ENCODE data around the gene FOXL1. TPM values are rescaled to one million over a fixed set of nuclear protein-coding genes. Genes with fewer than 3 reads are reported as not detected.

FOXL1 gene
- total RNA-seq, 1 donor from 2014 or later, result 0.07 TPM

DNA sequence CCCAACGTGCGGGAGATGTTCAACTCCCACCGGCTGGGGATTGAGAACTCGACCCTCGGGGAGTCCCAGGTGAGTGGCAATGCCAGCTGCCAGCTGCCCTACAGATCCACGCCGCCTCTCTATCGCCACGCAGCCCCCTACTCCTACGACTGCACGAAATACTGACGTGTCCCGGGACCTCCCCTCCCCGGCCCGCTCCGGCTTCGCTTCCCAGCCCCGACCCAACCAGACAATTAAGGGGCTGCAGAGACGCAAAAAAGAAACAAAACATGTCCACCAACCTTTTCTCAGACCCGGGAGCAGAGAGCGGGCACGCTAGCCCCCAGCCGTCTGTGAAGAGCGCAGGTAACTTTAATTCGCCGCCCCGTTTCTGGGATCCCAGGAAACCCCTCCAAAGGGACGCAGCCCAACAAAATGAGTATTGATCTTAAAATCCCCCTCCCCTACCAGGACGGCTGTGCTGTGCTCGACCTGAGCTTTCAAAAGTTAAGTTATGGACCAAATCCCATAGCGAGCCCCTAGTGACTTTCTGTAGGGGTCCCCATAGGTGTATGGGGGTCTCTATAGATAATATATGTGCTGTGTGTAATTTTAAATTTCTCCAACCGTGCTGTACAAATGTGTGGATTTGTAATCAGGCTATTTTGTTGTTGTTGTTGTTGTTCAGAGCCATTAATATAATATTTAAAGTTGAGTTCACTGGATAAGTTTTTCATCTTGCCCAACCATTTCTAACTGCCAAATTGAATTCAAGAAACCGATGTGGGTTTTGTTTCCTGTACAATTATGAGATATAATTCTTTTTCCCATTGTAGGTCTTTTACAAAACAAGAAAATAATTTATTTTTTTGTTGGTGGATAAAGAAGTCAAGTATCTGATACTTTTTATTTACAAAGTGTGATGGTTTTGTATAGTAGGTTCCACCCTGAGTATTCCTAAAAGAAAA, 9.4 kb upstream of the FOXL1 start:
- no peaks in the 10 kb centered on the region for H3K79me2 ChIP-seq (ENCODE audit: low read depth)
- Mint-ChIP-seq H3K36me3 (no peaks in the 10 kb centered on the region), H3K27me3 (ENCODE audit: insufficient read depth, low read depth) (peaks cover 84% of the 10 kb centered on the region), H3K4me3 (peak overlapping the region; percentile 41), H3K27ac (no peak overlapping the region), H3K4me1 (peaks cover 13% of the 10 kb centered on the region), H3K9me3 (no peaks in the 10 kb centered on the region)
- peak overlapping the region; percentile 81 for H3K4me2 ChIP-seq
- H4K20me1 ChIP-seq (ENCODE audit: low read depth), result peaks cover 56% of the 10 kb centered on the region
- H3K27me3 ChIP-seq, result peaks cover 100% of the 10 kb centered on the region
- H3K4me1 ChIP-seq, result peaks cover 29% of the 10 kb centered on the region
- peaks cover 21% of the 10 kb centered on the region for H3F3A ChIP-seq (ENCODE audit: low read depth)
- H2AFZ ChIP-seq (replicated peaks), result no peak overlapping the region
- H3K9ac ChIP-seq, result no peak overlapping the region
- peak overlapping the region; percentile 26 for H3K4me3 ChIP-seq
- H3K9me3 ChIP-seq (ENCODE audit: low read depth), result no peaks in the 10 kb centered on the region
- no peak overlapping the region for H3K27ac ChIP-seq
- no peak for DNase-seq (ENCODE audit: low spot score)
- H3K36me3 ChIP-seq, result no peaks in the 10 kb centered on the region
- TF ChIP-seq EZH2 (IDR thresholded peaks at IDR 0.05) (peak; percentile 95), EZH2phosphoT487 (IDR thresholded peaks at IDR 0.05) (peak; percentile 94)
- TF ChIP-seq, protein P1, sequence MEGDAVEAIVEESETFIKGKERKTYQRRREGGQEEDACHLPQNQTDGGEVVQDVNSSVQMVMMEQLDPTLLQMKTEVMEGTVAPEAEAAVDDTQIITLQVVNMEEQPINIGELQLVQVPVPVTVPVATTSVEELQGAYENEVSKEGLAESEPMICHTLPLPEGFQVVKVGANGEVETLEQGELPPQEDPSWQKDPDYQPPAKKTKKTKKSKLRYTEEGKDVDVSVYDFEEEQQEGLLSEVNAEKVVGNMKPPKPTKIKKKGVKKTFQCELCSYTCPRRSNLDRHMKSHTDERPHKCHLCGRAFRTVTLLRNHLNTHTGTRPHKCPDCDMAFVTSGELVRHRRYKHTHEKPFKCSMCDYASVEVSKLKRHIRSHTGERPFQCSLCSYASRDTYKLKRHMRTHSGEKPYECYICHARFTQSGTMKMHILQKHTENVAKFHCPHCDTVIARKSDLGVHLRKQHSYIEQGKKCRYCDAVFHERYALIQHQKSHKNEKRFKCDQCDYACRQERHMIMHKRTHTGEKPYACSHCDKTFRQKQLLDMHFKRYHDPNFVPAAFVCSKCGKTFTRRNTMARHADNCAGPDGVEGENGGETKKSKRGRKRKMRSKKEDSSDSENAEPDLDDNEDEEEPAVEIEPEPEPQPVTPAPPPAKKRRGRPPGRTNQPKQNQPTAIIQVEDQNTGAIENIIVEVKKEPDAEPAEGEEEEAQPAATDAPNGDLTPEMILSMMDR (IDR thresholded peaks at IDR 0.05), result no peak

DNA sequence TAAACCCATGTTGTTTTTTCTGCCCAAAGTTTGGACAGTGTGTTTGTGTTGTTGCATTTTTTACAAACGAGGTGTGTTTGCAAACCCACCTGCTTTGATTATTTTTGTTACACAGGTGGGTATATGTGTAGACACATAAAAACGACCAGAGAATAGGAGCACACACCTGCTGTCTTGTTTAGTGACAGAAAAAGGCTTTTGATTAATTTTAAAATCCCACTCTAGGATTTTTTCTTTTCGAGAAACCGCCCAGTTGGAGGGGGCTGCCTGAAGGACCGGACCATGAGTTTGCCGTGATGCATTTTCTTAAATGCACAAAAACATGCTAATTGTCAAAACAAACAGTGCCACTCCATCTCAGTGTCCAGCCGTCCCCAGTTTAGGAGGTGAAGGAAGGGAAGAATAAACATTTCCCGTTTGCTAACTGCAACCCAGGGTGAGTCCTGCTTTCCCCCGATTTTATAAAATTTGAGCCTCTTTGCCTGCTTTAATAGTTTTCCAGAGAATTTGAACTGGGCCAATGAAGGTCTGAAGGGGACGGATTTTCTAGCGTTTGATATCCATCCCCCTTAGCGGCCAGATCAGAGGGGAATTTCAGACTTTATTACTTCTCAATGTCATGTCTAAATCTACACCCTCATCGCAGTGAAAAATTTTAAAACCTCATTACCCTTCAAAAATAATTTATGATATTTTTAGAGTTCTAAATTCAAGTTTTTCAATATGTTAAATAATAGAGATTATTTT, 8.5 kb upstream of the FOXL1 start:
- Histone ChIP-seq H3K36me3 (no peaks in the 10 kb centered on the region), H3F3A (ENCODE audit: low read depth) (peaks cover 21% of the 10 kb centered on the region), H3K27ac (no peak overlapping the region), H3K4me2 (no peak overlapping the region), H3K9ac (no peak overlapping the region), H3K9me3 (ENCODE audit: low read depth) (no peaks in the 10 kb centered on the region), H3K4me3 (no peak overlapping the region), H3K4me1 (peaks cover 23% of the 10 kb centered on the region), H3K27me3 (peaks cover 100% of the 10 kb centered on the region), H2AFZ (replicated peaks) (no peak overlapping the region), H3K79me2 (ENCODE audit: low read depth) (no peaks in the 10 kb centered on the region), H4K20me1 (ENCODE audit: low read depth) (peaks cover 47% of the 10 kb centered on the region)
- H3K4me3 Mint-ChIP-seq, result no peak overlapping the region
- no peak for DNase-seq (ENCODE audit: low spot score)
- H3K4me1 Mint-ChIP-seq, result peaks cover 11% of the 10 kb centered on the region
- H3K27ac Mint-ChIP-seq, result no peak overlapping the region
- H3K36me3 Mint-ChIP-seq, result no peaks in the 10 kb centered on the region
- H3K9me3 Mint-ChIP-seq, result no peaks in the 10 kb centered on the region
- TF ChIP-seq, protein P1 (IDR thresholded peaks at IDR 0.05), result no peak
- no peak for TF ChIP-seq EZH2phosphoT487 (IDR thresholded peaks at IDR 0.05)
- no peak for TF ChIP-seq EZH2 (IDR thresholded peaks at IDR 0.05)
- H3K27me3 Mint-ChIP-seq (ENCODE audit: insufficient read depth, low read depth), result peaks cover 84% of the 10 kb centered on the region

DNA sequence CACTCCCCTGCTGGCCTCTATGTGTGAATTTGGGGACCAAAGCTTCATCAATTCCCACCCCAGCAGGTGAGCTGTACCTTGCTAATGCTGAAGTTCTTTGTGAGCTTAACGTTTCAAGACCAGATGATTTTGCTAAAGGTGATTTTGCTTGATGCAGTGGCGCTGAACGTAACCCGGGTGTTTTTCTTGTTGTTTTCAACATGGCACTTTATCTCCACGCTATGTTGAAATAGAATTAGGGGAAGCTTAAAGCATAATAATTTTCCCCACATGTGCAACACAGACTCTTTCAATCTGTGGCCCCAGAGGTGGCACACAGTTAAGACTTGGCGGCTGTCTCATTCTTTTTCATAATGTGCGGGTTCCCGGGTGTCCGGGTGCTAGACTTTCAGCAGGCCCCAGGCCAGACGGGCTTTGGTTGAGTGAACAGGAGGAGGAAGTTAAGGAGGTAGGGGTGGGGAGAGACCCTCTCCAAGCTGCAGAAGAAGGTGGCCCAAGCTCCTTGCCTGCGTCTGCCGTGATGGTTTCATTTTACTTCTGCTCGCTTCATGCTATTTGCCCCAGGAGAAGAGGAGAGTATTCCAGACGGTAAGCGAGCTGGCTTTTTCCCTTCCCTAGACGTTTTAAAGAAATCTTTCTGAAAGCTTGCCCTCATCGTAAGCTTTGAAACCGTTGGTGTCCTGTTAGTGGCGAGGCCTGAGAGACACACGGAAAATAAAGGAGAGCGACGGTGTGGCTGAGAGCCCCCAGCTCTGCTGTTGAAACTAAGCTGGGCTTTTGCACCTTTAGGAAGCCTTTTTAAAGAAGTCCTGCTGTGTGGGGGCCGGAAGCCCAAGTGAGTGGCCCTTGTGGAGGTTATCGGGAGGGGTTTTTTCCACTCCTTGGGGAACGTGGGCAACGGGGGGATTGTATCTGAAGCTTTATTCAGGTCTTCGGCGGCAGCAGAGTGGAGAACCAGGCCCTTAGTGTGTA, 7.5 kb upstream of the FOXL1 start:
- peak overlapping the region; percentile 10 for H3K4me2 ChIP-seq
- H3K9me3 ChIP-seq (ENCODE audit: low read depth), result no peaks in the 10 kb centered on the region
- H3K4me1 ChIP-seq, result peaks cover 14% of the 10 kb centered on the region
- Mint-ChIP-seq H3K9me3 (no peaks in the 10 kb centered on the region), H3K36me3 (no peaks in the 10 kb centered on the region), H3K27ac (no peak overlapping the region), H3K4me3 (no peak overlapping the region), H3K4me1 (peaks cover 9% of the 10 kb centered on the region), H3K27me3 (ENCODE audit: insufficient read depth, low read depth) (peaks cover 82% of the 10 kb centered on the region)
- peaks cover 19% of the 10 kb centered on the region for H3F3A ChIP-seq (ENCODE audit: low read depth)
- no peak overlapping the region for H3K4me3 ChIP-seq
- no peak overlapping the region for H3K9ac ChIP-seq
- peaks cover 99% of the 10 kb centered on the region for H3K27me3 ChIP-seq
- DNase-seq (ENCODE audit: low spot score), result no peak
- no peak overlapping the region for H2AFZ ChIP-seq (replicated peaks)
- H4K20me1 ChIP-seq (ENCODE audit: low read depth), result peaks cover 38% of the 10 kb centered on the region
- peak; percentile 21 for TF ChIP-seq EZH2 (IDR thresholded peaks at IDR 0.05)
- TF ChIP-seq, protein P1 (IDR thresholded peaks at IDR 0.05), result no peak
- no peaks in the 10 kb centered on the region for H3K36me3 ChIP-seq
- no peaks in the 10 kb centered on the region for H3K79me2 ChIP-seq (ENCODE audit: low read depth)
- no peak overlapping the region for H3K27ac ChIP-seq

Data from neural progenitor cell (in vitro differentiated cells).